HG03135 (cell line): Measurements from ENCODE around the gene MAN2C1.
"Not testable (repeated sequence)": the region's sequence is repeated elsewhere in the genome, so short reads cannot be mapped to it uniquely, and the experiment has no call there.

ENCODE experiments used
- ATAC-seq: cut with Tn5 transposase; IDR thresholded peaks from one replicate; pipeline ENCODE4 v1.9.1; 2021; ENCODE audit warnings: mild to moderate bottlenecking, moderate library complexity; ENCODE audit not compliant: unreplicated experiment

Gene MAN2C1

GRCh38 chr15:75313116-75313845 is 55.1 kb downstream of the MAN2C1 start:
- ATAC-seq, result no peak

GRCh38 chr15:75312548-75312947 is 55.9 kb downstream of the MAN2C1 start:
- ATAC-seq, result not testable (repeated sequence)

- no peak for ATAC-seq
These were observed 58.7 kb downstream of the MAN2C1 start for GRCh38 chr15:75309711-75310110.

GRCh38 chr15:75307778-75308390 is 60.5 kb downstream of the MAN2C1 start:
- ATAC-seq, result no peak

- ATAC-seq, result no peak
These were observed 62.2 kb downstream of the MAN2C1 start for GRCh38 chr15:75306188-75306587.
